Esophagus muscularis mucosa (tissue), 4 donors: ENCODE results near the gene APBA3. TPM values are rescaled to one million over a fixed set of nuclear protein-coding genes. Genes with fewer than 3 reads are reported as not detected.

Source experiments
- DNase-seq: peaks from one replicate; pipeline ENCODE4 v3.0.0-alpha.2; 2017; ENCODE audit errors: extremely low spot score
- H3K27ac ChIP-seq, 4 donors: fragments of 200-600 bp; sonication (generic); replicated peaks in 1 of 4; 1 replicate in 3 of 4; 2 replicates in 1 of 4; pipeline ENCODE4 v1.5.1; 2016 to 2019; ENCODE audit warnings: mild to moderate bottlenecking in 1 of 4
- H3K27me3 ChIP-seq, 4 donors: fragments of 200-600 bp; sonication (generic); one replicate each; pipeline versions ENCODE4 v1.5.1 to v1.6.0; 2016 to 2019
- H3K36me3 ChIP-seq, 4 donors: fragments of 200-600 bp; sonication (generic); one replicate each; pipeline ENCODE4 v1.5.1; 2016 to 2019
- H3K4me1 ChIP-seq, 4 donors: fragments of 200-600 bp; sonication (generic); one replicate each; pipeline ENCODE4 v1.5.1; 2016 to 2019
- H3K4me3 ChIP-seq, 4 donors: fragments of 200-600 bp; sonication (generic); 1 replicate in 2 of 4; 2 replicates in 2 of 4; pipeline ENCODE4 v1.5.1; 2016 to 2019; ENCODE audit warnings: mild to moderate bottlenecking in 4 of 4, moderate library complexity in 1 of 4
- H3K9me3 ChIP-seq, 4 donors: fragments of 200-600 bp; sonication (generic); 1 replicate in 3 of 4; 2 replicates in 1 of 4; pipeline ENCODE4 v1.5.1; 2016 to 2019
- EP300 ChIP-seq: sonication (generic); formaldehyde crosslinking; IDR thresholded peaks from one replicate; pipeline ENCODE4 v1.6.1; 2017; ENCODE audit warnings: antibody characterized with exemption
- POLR2A ChIP-seq: fragments of 450-650 bp; IDR thresholded peaks from one replicate; pipeline ENCODE4 v1.6.1; 2017; ENCODE audit warnings: antibody characterized with exemption, moderate library complexity, mild to moderate bottlenecking, low read depth
- POLR2AphosphoS5 ChIP-seq, 2 donors: sonication (generic); formaldehyde crosslinking; IDR thresholded peaks; one replicate each; pipeline ENCODE4 v1.6.1; 2017; ENCODE audit warnings: antibody characterized with exemption in 2 of 2
- WGBS: methylation state at CpG from one replicate; pipeline ENCODE4 v1.1.5; 2018; 5-methylcytosine and 5-hydroxymethylcytosine counted together
- intact Hi-C: fragments of 100-400 bp; cut with DNase I; formaldehyde crosslinking; loops from one replicate; pipeline ENCODE4 v1.15.1; 2023
- total RNA-seq, 4 donors: library from RNA; depleted of rRNA; stranded (reverse); fragments of >200 nt; gene quantifications; one replicate each; pipeline versions ENCODE4 v1.1.0 to v1.2.1, GENCODE V29; 2016
- TF ChIP-seq, protein P1 (sequence below), 3 experiments: fragments of 200-600 bp in 2 of 3; fragments of 450-650 bp in 1 of 3; sonication (generic) in 2 of 3; IDR thresholded peaks; one replicate each; pipeline ENCODE4 v1.5.1; 2017 to 2019; ENCODE audit warnings: antibody characterized with exemption in 3 of 3, mild to moderate bottlenecking in 2 of 3, moderate library complexity in 1 of 3

APBA3 gene
- total RNA-seq, 4 donors from 2014 or later: 13.7 to 40.5 (median 24.4) TPM

DNA sequence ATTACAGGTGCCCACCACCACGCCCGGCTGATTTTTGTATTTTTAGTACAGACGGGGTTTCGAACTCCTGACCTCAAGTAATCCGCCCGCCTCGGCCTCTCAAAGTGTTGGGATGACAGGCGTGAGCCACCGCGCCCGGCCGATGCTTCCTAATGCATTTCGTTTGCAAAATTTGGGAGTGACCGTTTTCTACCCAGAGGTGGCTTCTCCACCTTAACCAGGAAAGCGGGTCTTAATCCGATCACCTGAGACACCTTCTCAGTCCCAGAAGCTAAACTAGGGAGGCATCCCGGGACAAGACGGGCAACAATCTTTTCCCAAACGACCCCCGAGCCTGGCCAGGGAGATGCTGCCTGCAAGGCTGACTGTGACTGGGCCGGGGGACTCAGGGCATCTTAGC is 39.5 kb upstream of the APBA3 start:
- no peak for DNase-seq
- Histone ChIP-seq H3K27ac (no peak overlapping the region), H3K4me3 (peak overlapping the region; percentile 21 to 48 (median 33)), H3K9me3 (peaks cover 0 to 10% (median 6%) of the 10 kb centered on the region in 4 donors), H3K36me3 (no peaks in the 10 kb centered on the region), H3K27me3 (peaks cover 0 to 67% (median 16%) of the 10 kb centered on the region in 4 donors), H3K4me1 (peaks cover 8 to 15% (median 13%) of the 10 kb centered on the region in 4 donors)
- 36% methylated on average over 21 of the region's 21 CpGs for WGBS
- intact Hi-C loops: no loop called here
- no peak for TF ChIP-seq POLR2AphosphoS5 (IDR thresholded peaks at IDR 0.05)
- TF ChIP-seq, protein P1, sequence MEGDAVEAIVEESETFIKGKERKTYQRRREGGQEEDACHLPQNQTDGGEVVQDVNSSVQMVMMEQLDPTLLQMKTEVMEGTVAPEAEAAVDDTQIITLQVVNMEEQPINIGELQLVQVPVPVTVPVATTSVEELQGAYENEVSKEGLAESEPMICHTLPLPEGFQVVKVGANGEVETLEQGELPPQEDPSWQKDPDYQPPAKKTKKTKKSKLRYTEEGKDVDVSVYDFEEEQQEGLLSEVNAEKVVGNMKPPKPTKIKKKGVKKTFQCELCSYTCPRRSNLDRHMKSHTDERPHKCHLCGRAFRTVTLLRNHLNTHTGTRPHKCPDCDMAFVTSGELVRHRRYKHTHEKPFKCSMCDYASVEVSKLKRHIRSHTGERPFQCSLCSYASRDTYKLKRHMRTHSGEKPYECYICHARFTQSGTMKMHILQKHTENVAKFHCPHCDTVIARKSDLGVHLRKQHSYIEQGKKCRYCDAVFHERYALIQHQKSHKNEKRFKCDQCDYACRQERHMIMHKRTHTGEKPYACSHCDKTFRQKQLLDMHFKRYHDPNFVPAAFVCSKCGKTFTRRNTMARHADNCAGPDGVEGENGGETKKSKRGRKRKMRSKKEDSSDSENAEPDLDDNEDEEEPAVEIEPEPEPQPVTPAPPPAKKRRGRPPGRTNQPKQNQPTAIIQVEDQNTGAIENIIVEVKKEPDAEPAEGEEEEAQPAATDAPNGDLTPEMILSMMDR (IDR thresholded peaks at IDR 0.05): no peak
- TF ChIP-seq EP300: no peak
- no peak for TF ChIP-seq POLR2A

DNA sequence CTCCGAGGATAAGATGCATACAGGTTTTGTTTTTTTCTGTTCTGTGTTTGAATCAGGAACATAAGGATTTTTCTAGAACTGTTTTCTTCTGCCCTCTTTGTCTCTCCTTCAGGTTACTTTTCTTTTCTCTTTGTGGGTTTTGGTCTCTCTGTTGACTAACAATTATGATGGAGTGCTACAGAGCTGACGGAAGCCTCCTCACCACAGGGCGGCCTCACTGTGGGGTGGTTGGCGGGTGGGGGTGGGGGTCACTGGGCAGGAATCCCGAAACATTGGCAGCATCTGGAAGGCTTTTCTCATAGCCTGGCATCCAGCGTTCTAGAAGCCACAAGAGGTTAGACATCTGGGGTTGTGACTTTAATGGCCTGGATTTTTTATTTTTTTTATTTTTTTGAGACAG is 36.6 kb upstream of the APBA3 start:
- intact Hi-C loops: no loop called here
- WGBS: 64% methylated on average over 6 of the region's 6 CpGs
- H3K9me3 ChIP-seq: peaks cover 0 to 10% (median 6%) of the 10 kb centered on the region in 4 donors
- no peak for TF ChIP-seq POLR2A
- TF ChIP-seq, protein P1 (IDR thresholded peaks at IDR 0.05): no peak
- TF ChIP-seq EP300: no peak
- TF ChIP-seq POLR2AphosphoS5 (IDR thresholded peaks at IDR 0.05): no peak
- H3K4me3 ChIP-seq: no peak overlapping the region
- H3K4me1 ChIP-seq: peaks cover 8 to 15% (median 13%) of the 10 kb centered on the region in 4 donors
- DNase-seq: no peak
- H3K27me3 ChIP-seq: peaks cover 0 to 55% (median 16%) of the 10 kb centered on the region in 4 donors
- H3K27ac ChIP-seq: no peak overlapping the region
- H3K36me3 ChIP-seq: no peaks in the 10 kb centered on the region

DNA sequence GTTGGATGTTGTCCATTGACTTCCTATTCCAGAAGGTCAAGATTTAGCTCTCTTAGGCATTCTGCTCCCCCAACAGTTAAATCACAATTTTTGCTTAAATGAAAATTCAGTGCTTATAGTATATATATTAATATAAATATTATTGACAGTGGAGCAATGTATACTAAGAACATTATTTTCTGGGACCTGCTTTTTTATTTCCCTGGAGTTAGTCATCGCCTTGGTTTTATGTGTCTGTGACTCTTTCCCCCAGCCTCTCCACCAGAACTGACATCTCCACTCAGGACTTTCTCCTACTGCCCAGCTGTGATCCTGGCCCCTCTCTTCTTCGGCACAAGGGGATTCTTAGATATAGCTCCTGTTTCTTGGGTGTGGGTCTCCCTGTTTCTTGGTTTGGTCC is 34.9 kb upstream of the APBA3 start:
- Histone ChIP-seq H3K4me3 (no peak overlapping the region), H3K27me3 (peaks cover 0 to 42% (median 12%) of the 10 kb centered on the region in 4 donors), H3K36me3 (no peaks in the 10 kb centered on the region), H3K4me1 (peaks cover 1 to 7% (median 6%) of the 10 kb centered on the region in 4 donors), H3K9me3 (peaks cover 0 to 10% (median 6%) of the 10 kb centered on the region in 4 donors), H3K27ac (no peak overlapping the region)
- TF ChIP-seq POLR2A: no peak
- no peak for TF ChIP-seq EP300
- TF ChIP-seq, protein P1 (IDR thresholded peaks at IDR 0.05): no peak
- TF ChIP-seq POLR2AphosphoS5 (IDR thresholded peaks at IDR 0.05): no peak
- 90% methylated on average over 2 of the region's 2 CpGs for WGBS
- no peak for DNase-seq
- intact Hi-C loops: no loop called here

DNA sequence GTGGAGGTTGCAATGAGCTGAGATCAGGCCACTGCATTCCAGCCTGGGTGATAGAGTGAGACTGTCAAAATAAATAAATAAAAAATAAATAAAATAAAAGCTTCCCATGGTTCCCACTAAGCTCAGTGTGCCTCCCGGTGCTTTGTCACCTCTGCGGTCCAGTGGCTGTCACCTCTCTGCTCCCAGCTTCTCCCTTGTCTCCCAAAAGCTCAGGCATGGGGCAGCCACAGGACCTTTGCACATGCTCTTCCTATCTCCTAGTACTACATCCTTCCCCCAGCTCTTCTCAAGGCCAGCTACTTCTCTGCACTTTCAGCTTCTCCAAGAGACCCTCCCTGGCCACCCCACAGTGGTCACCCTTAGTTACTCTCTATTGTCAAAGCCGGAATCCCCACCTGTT is 32.3 kb upstream of the APBA3 start:
- intact Hi-C loops: no loop called here
- Histone ChIP-seq H3K4me1 (no peaks in the 10 kb centered on the region), H3K27me3 (peaks cover 0 to 24% (median under 1%) of the 10 kb centered on the region in 4 donors), H3K27ac (no peak overlapping the region), H3K36me3 (no peaks in the 10 kb centered on the region), H3K4me3 (no peak overlapping the region), H3K9me3 (peaks cover 0 to 10% (median 6%) of the 10 kb centered on the region in 4 donors)
- TF ChIP-seq POLR2A (no peak), EP300 (no peak), POLR2AphosphoS5 (IDR thresholded peaks at IDR 0.05) (no peak)
- TF ChIP-seq, protein P1 (IDR thresholded peaks at IDR 0.05): no peak
- 91% methylated on average over 3 of the region's 3 CpGs for WGBS
- DNase-seq: no peak

DNA sequence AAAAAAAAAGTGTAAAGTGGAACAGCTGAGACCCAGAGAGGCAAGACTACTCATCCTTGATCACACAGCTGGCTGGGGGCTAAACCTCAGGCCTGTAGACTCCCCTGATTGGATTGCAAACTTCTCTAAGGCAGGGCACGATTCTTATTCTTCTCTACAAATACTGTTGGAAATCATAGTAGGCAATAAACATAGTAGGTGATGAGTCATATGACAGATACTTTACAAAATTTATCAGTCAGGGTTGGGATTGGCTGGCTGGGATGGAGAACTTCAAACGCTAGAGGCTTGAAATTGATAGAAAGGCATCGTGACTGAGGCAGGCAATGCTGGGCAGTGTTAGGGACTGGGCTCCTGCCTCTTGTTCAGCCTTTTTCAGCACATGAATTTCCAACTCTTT is 30.6 kb upstream of the APBA3 start:
- H3K27ac ChIP-seq: no peak overlapping the region
- WGBS: 70% methylated on average over 3 of the region's 3 CpGs
- H3K36me3 ChIP-seq: no peaks in the 10 kb centered on the region
- intact Hi-C loops: no loop called here
- no peak overlapping the region for H3K4me3 ChIP-seq
- TF ChIP-seq POLR2AphosphoS5 (IDR thresholded peaks at IDR 0.05) (no peak), POLR2A (no peak), EP300 (no peak)
- TF ChIP-seq, protein P1 (IDR thresholded peaks at IDR 0.05): no peak
- peaks cover 0 to 8% (median 6%) of the 10 kb centered on the region in 4 donors for H3K9me3 ChIP-seq
- no peak for DNase-seq
- no peaks in the 10 kb centered on the region for H3K4me1 ChIP-seq
- peaks cover 0 to 10% (median 0%) of the 10 kb centered on the region in 4 donors for H3K27me3 ChIP-seq
